Ovary (tissue), 3 donors: ENCODE measurements around the gene HDAC6.

ENCODE experiments used
- CTCF ChIP-seq, 3 donors: fragments of 450-650 bp in 2 of 3; fragments of 200-600 bp in 1 of 3; IDR thresholded peaks; one replicate each; pipeline versions ENCODE4 v1.5.1 to v1.8.0; 2016 to 2022; ENCODE audit warnings: antibody characterized with exemption in 3 of 3, mild to moderate bottlenecking in 1 of 3
- POLR2A ChIP-seq: fragments of 450-650 bp; IDR thresholded peaks from one replicate; pipeline ENCODE4 v1.6.1; 2017; ENCODE audit warnings: antibody characterized with exemption, mild to moderate bottlenecking, moderate library complexity
- donor health status: DM: no; HTN: no; CAD: no.

GRCh38 chrX:48779399-48779798 is 22.5 kb upstream of the HDAC6 start:
- no peak for TF ChIP-seq CTCF (IDR thresholded peaks at IDR 0.05)
- TF ChIP-seq POLR2A, result no peak
